ENCODE measurements around the gene MANF. TPM values are rescaled to one million over a fixed set of nuclear protein-coding genes. Genes with fewer than 3 reads are reported as not detected.

Gene MANF
- total RNA-seq: 120 and 147 TPM in 2 replicates

GRCh38 chr3:51384726-51385473 is at the start of gene MANF:
MANF (plus strand) TSS chr3:51385291; CDS start chr3:51385343, 52 bp downstream.

GRCh38 chr3:51391075-51391565 is 6.0 kb downstream of the MANF start, which contains the start of gene RBM15B:
RBM15B (plus strand) TSS chr3:51391285; CDS start chr3:51391400, 115 bp downstream.

Other genes starting within 250 kb of the MANF start
- gene RBM15B, start 6.0 kb downstream of the MANF start, total RNA-seq: 25.9 and 33.7 TPM in 2 replicates
- 10.8 and 14.1 TPM in 2 replicates for gene DCAF1, start 114.7 kb downstream of the MANF start, total RNA-seq
- gene RAD54L2, start 153.4 kb downstream of the MANF start, total RNA-seq: 11.5 and 13.5 TPM in 2 replicates

All from smooth muscle cell of bladder (primary cell).